ENCODE data around the gene SGPL1. TPM values are rescaled to one million over a fixed set of nuclear protein-coding genes. Genes with fewer than 3 reads are reported as not detected.

SGPL1 gene, protein sequence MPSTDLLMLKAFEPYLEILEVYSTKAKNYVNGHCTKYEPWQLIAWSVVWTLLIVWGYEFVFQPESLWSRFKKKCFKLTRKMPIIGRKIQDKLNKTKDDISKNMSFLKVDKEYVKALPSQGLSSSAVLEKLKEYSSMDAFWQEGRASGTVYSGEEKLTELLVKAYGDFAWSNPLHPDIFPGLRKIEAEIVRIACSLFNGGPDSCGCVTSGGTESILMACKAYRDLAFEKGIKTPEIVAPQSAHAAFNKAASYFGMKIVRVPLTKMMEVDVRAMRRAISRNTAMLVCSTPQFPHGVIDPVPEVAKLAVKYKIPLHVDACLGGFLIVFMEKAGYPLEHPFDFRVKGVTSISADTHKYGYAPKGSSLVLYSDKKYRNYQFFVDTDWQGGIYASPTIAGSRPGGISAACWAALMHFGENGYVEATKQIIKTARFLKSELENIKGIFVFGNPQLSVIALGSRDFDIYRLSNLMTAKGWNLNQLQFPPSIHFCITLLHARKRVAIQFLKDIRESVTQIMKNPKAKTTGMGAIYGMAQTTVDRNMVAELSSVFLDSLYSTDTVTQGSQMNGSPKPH
- 28.8 and 31.9 TPM in 2 replicates for total RNA-seq

DNA sequence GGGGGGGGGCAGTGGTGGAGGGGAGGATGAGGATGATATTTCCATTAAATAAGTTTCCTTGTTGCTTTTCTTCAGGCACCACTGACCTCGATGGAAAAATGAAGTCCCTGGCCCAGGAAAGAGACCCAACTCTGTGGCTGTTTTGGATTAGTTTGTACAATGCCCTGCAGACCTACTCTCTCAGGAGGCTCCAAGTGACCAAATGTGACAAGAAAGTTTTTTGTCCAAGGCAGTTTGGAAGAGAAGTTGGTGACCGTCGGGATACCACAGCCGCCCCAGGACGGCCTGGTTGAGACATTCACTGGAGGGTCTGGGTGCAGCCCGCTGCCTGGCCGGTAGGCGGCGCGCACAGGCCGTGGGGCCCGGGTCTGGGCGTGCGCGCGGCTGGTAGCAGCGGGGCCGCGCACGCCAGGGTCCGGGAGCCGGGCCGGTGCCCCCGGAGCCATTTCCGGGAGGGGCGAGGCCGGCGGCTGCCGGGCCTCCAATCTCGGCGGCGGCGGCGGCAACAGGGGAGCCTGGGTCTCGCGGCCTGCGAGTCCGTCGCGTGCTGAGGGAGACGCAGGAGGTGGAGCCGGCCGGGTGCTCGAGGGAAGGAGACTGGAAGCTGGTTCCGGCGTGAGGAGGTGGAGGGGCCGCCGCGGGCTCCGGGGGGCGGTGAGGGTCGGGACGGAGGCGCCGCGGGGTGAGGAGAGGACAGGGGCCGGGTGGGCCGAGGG, at the start of gene SGPL1:
TSS of gene SGPL1 (plus strand) at position 445 of the 716 bp plus-strand sequence. CDS start 906 bp downstream, outside the sequence.

DNA sequence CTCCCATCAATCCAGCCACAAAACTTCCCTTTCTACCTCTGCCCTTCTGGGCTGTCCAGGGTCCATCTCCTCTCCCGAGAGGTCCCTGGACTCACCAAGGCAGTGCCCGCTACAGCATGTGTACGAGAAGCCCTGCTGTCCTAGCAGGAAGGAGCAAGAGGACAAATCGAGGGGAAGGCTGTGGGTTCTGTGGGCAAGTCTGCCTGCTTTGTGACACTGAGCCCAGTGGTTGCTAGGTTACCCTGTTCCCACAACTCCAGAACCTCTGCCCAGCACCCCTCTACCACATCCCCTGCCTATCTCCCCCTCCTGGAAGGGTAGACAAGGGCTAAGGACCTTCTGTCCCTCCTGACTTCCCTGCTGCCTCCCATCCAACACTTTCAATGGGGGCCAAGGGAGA, 30.6 kb upstream of the SGPL1 start, which contains the start of gene TBATA:
TSS of gene TBATA (minus strand) at position 188 of the 400 bp plus-strand sequence. CDS start 1,998 bp downstream, outside the sequence.

DNA sequence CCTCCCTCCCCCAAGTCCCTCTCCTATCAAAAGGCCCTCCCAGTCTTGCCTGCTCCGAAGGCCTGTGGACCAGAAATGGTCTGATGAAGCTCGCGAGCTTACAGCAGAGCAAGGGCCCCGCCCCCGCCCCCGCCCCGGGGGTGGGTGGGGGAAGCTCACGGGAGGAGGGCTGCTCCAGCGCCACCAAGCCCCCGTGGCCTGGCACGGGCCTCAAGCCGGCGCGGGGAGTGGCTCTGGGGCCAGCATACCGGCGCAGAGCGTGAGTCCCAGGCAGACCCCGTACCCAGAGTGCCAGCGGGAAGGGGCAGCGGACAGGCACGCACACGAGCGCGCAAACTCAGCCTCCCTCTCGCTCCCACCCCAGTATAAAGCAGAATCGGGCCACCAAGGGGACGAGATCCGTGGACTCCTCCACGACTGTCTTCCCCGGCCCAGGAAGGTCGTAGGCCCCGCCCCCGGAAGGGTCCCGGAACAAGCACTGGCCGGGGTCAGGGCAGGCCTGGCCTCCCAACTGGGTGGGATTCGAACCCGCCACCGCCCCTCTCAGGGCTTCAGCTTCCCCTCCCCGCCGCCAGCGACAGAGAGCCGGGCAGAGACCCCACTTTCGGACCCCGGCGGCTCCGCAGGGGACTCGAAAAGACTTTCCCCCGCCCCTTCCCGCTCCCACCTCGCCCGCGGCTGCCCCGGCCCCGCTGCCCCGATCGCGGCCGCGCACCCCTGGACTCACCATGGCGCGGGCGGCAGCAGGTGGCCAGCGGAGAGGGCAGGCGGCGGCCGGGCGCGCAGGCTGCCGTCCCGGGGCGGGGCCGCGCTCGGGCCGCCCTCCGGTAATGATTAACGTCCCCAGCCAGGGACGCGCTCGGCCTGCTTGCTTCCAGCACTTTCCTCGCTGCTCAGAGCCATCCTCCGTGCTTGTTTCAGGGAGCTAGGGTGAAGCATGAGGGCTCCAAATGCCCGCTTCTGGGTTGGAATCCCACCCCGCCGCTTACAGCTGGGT, 72.4 kb downstream of the SGPL1 start, which contains the start of gene PCBD1:
TSS of gene PCBD1 (minus strand) at position 762 of the 997 bp plus-strand sequence. CDS start at position 730, 32 bp downstream.

Other genes with a start within 250 kb of the SGPL1 start
- not detected in 2 replicates for gene PRF1, start 213.2 kb upstream of the SGPL1 start, total RNA-seq
- gene ADAMTS14, start 143.4 kb upstream of the SGPL1 start, total RNA-seq = 0.35 TPM in 1 of 2 replicates, not detected in the other
- not detected in 2 replicates for gene TBATA, start 30.6 kb upstream of the SGPL1 start, total RNA-seq
- gene PCBD1, start 72.6 kb downstream of the SGPL1 start, total RNA-seq = 38.3 and 46.4 TPM in 2 replicates

All from airway epithelial cell (primary cell).